Mesothelial cell of epicardium (in vitro differentiated cells): Measurements from ENCODE around the gene OR5B3. TPM values are rescaled to one million over a fixed set of nuclear protein-coding genes. Genes with fewer than 3 reads are reported as not detected.

ENCODE experiments used
- DNase-seq, 2 experiments: peaks; one replicate each; pipeline ENCODE4 v3.0.0; 2021; ENCODE audit warnings: low spot score in 2 of 2; ENCODE audit not compliant: unreplicated experiment in 2 of 2
- H3K27ac Mint-ChIP-seq: 2 replicates; pipeline ENCODE4 v1.8.0; 2021; ENCODE audit warnings: mixed read lengths
- H3K27me3 Mint-ChIP-seq: 2 replicates; pipeline ENCODE4 v1.8.0; 2021; ENCODE audit warnings: low read depth, mixed read lengths
- H3K36me3 Mint-ChIP-seq: 2 replicates; pipeline ENCODE4 v1.8.0; 2021; ENCODE audit warnings: mixed read lengths
- H3K4me1 Mint-ChIP-seq: 2 replicates; pipeline ENCODE4 v1.8.0; 2021; ENCODE audit warnings: mixed read lengths
- H3K4me3 Mint-ChIP-seq: 2 replicates; pipeline ENCODE4 v1.8.0; 2021; ENCODE audit warnings: mild to moderate bottlenecking, moderate library complexity, mixed read lengths
- H3K9me3 Mint-ChIP-seq: 2 replicates; pipeline ENCODE4 v1.8.0; 2021; ENCODE audit warnings: mixed read lengths
- total RNA-seq: library from RNA; stranded (reverse); gene quantifications from 3 replicates; pipeline ENCODE4 v1.2.1, GENCODE V29; 2021
- TF ChIP-seq, protein P1 (sequence below): fragments of 200-600 bp; sonication (generic); IDR thresholded peaks from one replicate; pipeline ENCODE4 v1.5.0; 2021; ENCODE audit warnings: antibody characterized with exemption; ENCODE audit not compliant: unreplicated experiment

The OR5B3 gene
- total RNA-seq, 1 donor from 2014 or later: not detected

DNA sequence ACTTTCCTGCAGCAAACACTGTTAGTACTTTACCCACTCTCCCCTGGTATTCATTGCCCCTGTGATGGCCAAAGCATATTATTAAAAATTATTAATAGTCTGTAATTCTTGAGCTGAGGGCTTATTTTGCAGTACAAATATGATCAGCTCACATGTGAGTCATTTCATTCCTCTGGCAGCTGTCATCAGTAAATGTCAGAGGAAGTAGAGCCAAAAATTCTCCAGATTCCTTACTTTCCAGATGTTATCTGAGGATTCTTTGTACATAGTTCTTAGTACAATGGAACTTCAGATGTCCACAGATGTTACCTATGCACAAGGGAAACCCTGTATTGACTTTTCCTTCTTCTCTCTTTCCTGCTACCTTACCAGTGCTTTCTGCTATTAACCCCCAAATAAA lies 12.5 kb downstream of the OR5B3 start:
- Mint-ChIP-seq H3K9me3 (peaks cover 30% of the 10 kb centered on the region), H3K4me1 (no peaks in the 10 kb centered on the region), H3K27ac (no peak overlapping the region), H3K4me3 (no peak overlapping the region), H3K36me3 (no peaks in the 10 kb centered on the region), H3K27me3 (no peaks in the 10 kb centered on the region)
- no peak for DNase-seq
- TF ChIP-seq, protein P1, sequence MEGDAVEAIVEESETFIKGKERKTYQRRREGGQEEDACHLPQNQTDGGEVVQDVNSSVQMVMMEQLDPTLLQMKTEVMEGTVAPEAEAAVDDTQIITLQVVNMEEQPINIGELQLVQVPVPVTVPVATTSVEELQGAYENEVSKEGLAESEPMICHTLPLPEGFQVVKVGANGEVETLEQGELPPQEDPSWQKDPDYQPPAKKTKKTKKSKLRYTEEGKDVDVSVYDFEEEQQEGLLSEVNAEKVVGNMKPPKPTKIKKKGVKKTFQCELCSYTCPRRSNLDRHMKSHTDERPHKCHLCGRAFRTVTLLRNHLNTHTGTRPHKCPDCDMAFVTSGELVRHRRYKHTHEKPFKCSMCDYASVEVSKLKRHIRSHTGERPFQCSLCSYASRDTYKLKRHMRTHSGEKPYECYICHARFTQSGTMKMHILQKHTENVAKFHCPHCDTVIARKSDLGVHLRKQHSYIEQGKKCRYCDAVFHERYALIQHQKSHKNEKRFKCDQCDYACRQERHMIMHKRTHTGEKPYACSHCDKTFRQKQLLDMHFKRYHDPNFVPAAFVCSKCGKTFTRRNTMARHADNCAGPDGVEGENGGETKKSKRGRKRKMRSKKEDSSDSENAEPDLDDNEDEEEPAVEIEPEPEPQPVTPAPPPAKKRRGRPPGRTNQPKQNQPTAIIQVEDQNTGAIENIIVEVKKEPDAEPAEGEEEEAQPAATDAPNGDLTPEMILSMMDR: no peak

- TF ChIP-seq, protein P1: no peak
- Mint-ChIP-seq H3K27ac (no peak overlapping the region), H3K9me3 (peaks cover 30% of the 10 kb centered on the region), H3K27me3 (no peaks in the 10 kb centered on the region), H3K4me1 (no peaks in the 10 kb centered on the region), H3K4me3 (no peak overlapping the region), H3K36me3 (no peaks in the 10 kb centered on the region)
- DNase-seq: no peak
Observed at GRCh38 chr11:58392746-58393145, 13.9 kb downstream of the OR5B3 start.

DNA sequence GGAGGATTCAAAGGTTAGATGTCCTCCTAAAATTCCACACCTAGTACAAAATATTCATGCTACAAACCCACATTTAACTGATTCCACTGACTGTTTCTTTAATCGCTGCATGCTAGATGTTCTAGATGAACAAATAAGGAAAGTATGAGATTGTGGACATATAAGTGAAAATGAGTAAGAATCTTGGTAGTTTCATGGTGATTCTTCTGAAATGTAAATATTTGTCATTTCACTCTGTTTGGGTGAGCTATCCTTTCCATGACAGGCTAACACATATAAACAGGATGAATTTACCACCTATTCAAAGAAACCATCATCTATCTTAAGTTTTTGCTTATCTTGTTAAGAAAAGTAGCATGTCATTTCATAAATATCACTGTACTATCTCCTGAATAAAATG lies 14.8 kb downstream of the OR5B3 start:
- Mint-ChIP-seq H3K4me1 (no peaks in the 10 kb centered on the region), H3K4me3 (no peak overlapping the region), H3K27me3 (no peaks in the 10 kb centered on the region), H3K27ac (no peak overlapping the region), H3K9me3 (peaks cover 34% of the 10 kb centered on the region), H3K36me3 (no peaks in the 10 kb centered on the region)
- DNase-seq: no peak
- TF ChIP-seq, protein P1: no peak

DNA sequence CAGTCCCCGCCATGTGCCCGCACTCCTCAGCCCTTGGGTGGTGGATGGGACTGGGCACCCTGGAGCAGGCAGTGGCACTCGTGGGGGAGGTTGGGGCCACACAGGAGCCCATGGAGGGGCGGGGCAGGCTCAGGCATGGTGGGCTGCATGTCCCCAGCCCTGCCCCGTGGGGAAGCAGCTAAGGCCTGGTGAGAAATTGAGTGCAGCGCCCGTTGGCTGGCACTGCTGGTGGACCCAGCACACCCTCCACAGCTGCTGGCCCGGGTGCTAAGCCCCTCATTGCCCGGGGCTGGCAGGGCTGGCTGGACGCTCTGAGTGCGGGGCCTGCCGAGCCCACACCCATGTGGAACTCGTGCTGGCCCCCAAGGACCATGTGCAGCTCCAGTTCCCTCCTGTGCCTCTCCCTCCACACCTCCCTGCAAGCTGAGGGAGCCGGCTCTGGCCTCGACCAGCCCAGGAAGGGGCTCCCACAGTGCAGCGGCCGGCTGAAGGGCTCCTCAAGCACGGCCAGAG lies 16.1 kb downstream of the OR5B3 start:
- Mint-ChIP-seq H3K27me3 (no peaks in the 10 kb centered on the region), H3K4me1 (no peaks in the 10 kb centered on the region), H3K27ac (no peak overlapping the region), H3K36me3 (no peaks in the 10 kb centered on the region), H3K9me3 (peaks cover 31% of the 10 kb centered on the region), H3K4me3 (no peak overlapping the region)
- TF ChIP-seq, protein P1: no peak
- no peak for DNase-seq

DNA sequence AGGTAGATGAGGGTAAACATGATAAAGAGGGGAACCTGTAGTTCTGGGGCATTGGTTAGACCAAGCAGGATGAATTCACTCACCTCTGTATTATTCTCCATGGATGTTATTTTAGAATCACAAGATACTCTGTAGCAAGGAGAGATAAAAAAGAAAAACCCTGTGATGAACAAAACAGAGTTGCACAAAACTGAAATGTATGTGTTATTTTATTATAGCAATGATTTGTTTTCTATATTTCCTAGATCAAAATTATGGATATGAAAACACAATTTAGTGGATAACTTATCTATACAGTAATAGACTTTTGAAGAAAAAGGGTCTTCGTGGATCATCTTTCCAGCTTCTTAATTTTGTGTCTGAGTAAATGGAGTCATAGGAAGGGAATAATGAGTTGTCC lies 47.7 kb downstream of the OR5B3 start, which contains the start of gene OR5B17:
Gene OR5B17, minus strand, starts transcription at position 101 of the 400 bp plus-strand sequence. Its CDS starts 0 bp downstream, at position 101.
- DNase-seq: no peak

More for the DNA sequence above, 47.7 kb downstream of the OR5B3 start, which contains the start of gene OR5B17:
- H3K4me1 Mint-ChIP-seq: no peaks in the 10 kb centered on the region
- H3K36me3 Mint-ChIP-seq: no peaks in the 10 kb centered on the region
- no peak within 1 kb of the TSS for H3K27ac Mint-ChIP-seq
- no peaks in the 10 kb centered on the region for H3K9me3 Mint-ChIP-seq
- TF ChIP-seq, protein P1: no peak
- peaks cover 3% of the 10 kb centered on the region for H3K27me3 Mint-ChIP-seq
- no peak within 1 kb of the TSS for H3K4me3 Mint-ChIP-seq
